GM19025 (cell line): ENCODE data around the gene MS4A18.
"Not testable (repeated sequence)": the region's sequence is repeated elsewhere in the genome, so short reads cannot be mapped to it uniquely, and the experiment has no call there.

Source experiments
- ATAC-seq: cut with Tn5 transposase; IDR thresholded peaks from one replicate; pipeline ENCODE4 v1.9.1; 2021; ENCODE audit warnings: mild to moderate bottlenecking, low read depth, moderate library complexity; ENCODE audit not compliant: unreplicated experiment

MS4A18 gene

DNA sequence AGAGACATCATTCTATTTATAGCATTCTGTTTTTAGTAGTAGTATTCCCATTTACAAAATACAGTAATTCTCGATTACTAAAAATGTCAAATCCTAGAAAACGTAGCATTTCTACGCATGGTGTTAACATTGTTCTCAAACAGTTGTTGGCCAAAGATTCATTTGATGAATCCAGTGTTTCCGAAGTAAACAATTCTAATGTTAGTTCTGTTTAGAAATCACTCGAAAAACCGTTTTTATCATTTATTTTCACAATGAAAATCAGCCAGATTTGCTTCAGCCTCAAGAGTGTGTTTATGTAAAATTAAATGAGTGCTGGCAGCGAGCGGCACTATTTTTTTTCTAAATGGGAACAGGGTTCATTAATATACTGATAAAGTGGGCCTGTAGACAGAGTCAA is 7.1 kb downstream of the MS4A18 start:
- no peak for ATAC-seq

DNA sequence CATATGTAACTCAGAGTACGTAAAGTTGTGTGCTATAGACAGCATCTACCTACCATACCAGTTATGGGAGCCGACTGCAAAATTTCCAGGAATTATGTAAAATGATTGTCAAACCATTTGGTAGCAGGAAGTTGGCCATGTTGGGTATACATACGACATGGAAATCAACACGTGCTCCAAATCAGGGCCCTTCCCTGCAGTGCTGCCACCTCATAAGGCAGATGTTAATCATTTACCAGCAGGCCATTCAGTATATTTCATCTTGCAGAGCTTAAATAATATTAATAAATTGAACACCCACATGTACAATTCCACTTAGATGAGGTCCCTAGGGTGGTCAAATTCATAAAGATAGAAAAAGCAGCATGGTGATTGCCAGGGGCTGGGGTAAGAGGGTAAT is 9.8 kb downstream of the MS4A18 start:
- ATAC-seq, result no peak

DNA sequence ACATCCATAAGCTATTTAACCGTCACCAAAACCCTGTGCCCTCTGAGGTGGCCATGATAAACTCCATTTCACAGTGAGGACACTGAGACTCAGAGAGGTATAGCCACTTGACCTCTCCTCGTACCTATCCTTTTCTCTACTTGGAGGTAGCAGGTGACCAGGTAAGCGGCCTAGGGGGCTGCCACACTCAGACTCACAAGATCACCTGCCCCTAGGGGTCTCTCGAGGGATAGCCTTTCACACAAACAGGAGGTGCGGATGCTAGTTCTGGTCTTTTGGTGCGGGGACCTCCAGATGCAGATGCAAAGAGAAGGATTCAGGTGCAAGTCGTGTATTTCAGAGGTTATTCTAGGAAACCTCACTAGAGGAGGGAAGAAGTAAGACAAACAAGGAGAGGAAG is 14.6 kb downstream of the MS4A18 start:
- ATAC-seq, result no peak

DNA sequence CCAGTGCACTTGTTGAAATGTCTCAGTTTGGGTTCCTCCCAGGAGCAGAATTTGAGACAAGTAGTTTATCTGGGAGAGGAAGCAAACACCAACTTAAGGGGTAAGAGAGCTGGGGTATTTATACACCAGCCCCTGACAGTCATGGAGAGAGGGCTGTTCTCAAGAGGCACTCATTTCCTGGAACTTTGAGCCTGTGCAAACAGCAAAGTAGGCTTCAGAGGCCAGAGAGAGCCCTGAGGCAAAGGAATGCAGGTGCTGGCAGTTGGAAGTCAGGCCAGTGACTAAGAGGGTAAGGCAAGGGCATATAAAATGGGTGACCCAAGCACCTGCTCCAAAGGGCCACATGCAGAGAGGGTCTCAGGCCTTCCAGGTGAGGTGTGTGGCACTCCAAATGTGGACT is 16.1 kb downstream of the MS4A18 start:
- ATAC-seq, result no peak

DNA sequence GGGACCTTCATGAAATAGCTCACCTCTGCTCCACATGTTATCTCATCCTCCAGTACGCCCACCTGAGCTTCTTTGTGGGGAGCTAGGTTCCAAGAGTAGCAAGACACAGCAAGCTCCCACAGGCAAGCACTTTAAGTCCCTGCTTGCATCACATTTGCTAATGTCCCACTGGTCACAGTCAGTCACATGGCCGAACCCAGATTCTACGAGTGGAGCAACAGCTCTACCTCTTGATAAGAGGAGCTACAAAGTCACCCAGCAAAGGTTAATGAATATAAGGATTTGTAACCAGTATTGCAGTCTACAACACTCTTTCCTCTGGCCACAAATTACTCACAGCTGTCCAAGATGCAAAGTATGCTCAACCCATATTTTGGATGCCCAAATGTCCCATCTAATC is 16.9 kb downstream of the MS4A18 start:
- ATAC-seq, result no peak

DNA sequence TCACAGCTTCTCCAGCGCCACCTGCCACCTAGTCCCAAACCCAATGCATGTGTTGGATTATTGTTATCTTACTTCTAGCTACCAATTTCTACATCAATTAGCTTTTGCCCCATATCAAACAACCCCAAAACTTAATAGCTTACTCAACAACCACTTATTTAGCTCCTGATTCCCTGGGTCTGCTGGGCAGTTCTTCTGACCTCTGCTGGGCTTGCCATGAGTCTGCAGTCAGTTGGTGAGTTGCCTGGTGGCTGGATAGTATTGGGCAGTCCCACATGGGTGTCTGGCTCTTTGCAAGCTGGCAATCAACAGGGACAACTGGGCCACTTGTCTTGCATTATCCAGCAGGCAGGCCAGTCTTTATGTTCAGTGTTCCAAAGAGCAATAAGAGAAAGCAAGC is 18.5 kb downstream of the MS4A18 start:
- no peak for ATAC-seq

DNA sequence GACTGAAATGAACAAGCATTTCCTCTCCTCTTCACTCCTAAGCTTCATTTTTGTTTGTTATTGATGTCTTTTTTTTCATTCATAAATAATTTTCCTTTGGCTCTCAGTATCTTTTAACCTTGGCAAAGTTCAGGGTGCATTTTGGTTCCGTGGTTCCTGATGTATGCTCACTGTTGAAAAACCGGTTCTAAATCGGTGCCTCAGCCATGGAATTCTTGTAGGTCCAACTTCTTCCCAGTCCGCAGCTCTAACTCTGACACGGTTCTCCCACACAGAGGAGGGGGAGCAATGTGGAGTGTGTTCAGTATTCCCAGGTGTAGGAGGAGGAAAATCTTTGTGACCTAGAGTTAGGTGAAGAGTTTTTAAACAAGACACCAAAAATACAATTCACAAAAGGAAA is 19.6 kb downstream of the MS4A18 start:
- no peak for ATAC-seq

DNA sequence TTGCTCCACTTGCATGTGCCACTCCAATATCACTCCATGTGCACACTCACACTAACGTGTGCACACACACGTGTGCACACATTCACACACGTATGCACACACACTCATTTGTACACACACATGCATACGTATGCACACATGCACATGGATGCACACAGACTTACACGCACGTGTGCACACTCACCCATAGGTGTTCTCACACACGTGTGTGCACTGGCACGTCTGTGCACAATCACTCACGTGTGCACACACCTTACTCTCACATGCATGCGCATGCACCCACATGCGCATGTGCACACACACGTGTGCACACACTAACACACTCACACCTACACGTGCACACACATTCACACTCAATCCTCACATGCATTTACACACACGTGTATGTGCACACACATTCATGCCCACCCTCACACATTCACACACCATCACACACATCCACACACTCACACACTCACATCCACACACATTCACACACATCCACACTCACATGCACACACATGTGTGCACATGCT is 22.9 kb downstream of the MS4A18 start:
- no peak for ATAC-seq

DNA sequence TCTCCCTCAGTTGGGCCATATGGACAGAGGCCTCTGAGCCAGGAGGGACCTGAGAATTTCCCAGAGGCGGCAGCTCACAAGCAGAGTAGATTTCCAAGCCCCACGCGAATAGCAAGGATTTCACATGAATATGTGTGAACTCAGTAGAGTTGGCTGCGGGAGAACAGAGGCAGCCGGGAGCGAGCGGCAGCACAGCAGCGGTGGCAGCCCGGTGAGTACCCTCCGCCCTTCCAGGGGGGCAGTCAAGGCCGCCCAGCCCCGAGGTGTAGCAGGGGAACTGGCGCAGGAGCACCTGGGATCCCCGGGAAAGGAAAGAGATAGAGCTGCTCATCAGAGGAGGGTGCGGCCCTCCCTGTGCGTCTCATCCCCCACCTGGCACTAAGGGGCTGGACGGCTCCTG is 23.7 kb downstream of the MS4A18 start:
- no peak for ATAC-seq

DNA sequence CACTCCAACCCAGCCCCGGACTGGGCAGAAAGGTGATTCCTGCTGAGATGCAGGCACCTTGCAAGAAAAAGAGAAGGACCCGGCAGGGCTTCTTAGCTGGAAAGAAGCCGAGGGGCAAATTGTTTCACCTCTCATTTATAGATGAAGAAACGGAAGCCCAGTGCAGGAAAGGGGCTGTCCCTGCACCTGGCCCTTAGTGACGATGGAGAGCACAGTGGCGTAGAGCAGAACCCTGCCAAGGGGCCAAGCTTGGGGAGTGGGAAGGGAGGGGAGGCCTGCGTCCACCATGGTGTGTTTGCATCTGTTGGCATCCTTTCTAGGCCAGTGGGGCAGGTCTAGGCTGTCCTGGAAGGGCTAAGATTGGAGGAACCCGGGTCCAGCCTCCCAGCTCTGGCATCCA is 24.3 kb downstream of the MS4A18 start:
- no peak for ATAC-seq

DNA sequence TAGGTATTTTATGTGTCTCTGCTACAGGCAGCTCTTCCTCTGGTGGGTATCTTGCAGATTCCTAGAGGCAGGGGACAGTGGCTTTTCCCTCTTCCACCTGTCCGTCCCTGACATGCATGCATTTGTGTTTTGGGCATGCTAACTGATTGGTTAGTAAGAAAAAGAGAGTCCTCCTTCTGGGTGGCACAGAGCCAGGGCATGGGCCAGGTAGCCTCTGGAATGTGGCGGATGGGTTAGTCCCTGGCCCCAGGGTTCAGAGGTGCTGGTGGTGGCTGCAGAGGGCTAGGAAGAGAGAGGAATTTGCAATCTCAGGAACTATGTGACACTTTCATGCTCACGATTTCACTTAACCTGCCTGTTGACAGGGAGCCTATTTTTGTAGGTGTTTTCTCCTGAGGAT is 26.4 kb downstream of the MS4A18 start:
- ATAC-seq, result no peak

DNA sequence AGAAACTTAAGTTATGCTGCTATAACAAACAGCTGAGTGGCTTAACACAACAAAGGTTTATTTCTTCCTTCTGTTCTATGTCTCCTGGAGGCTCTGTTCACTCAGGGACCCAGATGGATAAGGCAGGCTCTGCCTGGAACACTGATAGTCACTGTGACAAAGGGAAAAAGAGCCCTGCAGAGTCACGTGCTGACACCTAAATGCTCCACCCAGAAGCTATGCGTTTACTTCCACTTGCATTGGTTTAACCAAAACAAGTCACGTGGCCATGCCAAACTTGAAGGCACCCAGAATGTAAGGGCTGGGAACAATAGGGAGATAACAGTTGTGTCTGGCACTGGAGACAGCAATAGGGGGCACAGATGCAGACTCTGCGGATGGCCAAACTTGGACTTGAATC is 28.8 kb downstream of the MS4A18 start:
- no peak for ATAC-seq

DNA sequence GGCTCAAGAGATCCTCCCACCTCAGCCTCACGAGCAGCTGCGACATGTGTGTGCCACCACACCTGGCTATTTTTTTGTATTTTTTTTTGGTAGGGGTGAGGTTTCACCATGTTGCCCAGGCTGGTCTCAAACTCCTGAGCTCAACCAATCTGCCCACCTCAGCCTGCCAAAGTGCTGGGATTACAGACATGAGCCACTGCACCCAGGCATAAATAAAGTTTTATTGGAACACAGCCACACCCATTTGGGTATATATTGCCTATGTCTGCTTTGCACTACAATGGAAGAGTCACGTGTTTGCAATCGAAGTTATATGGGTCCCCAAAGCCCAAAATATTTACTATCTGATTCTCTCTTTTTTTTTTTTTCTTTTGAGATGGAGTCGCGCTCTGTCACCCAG is 30.4 kb downstream of the MS4A18 start:
- ATAC-seq, result no peak

DNA sequence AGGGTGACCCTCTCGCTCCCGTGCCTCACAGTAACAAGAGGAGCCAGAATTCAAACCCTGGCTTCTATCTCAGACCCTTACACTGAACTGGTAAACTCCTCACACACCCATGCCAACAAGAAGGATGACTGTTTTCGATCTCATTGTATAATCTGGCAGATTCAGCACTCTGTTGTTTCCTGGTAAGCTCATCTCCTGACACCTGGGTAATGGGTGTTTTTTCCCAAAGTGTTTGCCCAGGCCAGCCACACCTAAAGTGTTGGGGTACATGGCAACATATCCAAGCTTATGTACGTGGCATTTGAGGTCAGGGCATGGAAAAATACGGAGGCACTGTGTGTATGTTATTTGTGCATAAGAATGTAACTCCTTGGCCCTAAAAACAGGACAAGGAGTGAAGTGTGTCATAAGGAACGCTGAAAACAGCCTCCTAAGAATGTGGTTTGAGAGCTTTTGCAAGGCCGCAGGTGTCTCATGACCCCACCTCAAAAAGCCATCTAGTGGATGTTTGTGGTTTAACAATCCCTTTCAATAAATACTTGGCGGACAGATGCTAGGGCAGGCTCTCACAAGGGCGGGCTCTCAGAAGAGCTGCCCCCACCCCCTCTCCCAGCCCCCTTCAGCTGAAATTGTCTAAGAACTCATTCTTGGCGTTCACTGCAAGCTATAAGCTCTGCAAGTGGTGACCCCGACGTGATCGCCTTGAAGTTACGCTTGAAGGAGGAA is 31.9 kb downstream of the MS4A18 start, which contains the start of gene MS4A15:
MS4A15 (plus strand) TSS at position 561 of the 726 bp plus-strand sequence. CDS start 6,867 bp downstream, outside the sequence.
- no peak for ATAC-seq

DNA sequence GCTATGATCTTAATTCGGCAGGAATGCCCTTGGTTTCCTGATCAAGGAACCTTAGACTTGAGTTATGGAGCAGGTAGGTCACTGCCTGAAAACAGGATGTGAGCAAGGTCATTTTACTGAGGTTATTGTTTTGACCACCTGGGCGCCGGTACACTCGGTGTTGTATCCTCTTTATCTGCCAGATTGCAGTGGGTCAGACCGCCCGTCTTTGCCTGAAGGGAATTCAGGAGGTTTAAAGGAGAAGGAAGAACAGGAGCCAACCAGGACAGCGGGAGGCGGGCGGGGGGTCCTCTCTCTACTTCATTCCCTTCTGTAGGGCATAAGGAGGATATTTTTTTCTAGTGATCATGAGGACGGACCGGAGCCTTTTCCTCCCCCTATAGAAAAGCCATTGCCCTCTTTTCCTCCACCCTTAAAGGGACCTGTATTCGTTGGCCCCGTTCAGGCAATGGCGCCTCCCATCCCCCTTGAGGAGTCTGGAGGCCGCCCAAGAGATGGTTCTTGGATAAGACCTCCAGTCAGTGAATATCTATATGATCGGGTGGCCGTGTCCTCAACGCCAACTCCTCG is 32.8 kb downstream of the MS4A18 start:
- no peak for ATAC-seq

DNA sequence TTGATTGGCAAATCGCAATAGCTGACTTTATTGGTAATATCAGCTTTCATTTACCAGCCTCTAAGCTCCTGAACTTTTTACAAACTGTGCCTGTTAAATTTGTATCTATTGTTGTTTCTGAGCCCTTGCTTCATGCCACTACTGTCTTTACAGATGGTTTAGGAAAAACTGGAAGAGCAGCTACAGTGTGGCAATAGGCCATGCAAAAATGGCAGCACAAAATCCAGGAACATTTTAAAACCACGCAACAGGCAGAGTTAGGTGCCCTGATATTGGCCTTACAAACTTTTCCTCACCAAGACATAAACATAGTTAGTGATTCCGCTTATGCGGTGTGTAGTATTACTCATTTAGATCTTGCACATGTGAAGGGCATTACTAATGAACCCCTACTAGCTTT is 34.2 kb downstream of the MS4A18 start:
- not testable (repeated sequence) for ATAC-seq

DNA sequence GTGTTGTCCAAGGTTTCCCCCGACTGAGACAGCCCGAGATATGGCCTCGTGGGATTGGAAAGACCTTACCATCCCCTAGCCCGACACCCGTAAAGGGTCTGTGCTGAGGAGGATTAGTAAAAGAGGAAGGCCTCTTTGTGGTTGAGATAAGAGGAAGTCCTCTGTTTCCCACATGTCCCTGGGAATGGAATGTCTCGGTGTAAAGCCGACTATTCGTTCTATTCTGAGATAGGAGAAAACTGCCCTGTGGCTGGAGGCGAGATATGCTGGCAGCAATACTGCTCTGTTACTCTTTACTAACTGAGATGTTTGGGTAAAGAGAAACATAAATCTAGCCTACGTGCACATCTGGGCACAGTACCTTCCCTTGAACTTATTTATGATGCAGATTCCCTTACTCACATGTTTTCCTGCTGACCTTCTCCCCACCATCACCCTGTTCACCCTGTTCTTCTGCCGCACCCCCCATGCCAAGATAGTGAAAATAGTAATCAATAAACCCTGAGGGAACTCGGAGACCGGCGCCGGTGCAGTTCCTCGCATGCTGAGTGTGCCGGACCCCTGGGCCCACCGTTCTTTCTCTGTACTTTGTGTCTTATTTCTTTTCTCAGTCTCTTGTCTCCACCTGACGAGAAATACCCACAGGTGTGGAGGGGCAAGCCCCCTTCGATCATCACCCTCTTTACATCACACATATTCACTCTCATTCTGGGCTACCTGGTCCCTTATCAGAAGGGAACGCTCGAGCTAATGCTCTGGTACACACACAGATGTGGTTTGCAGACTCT is 35.1 kb downstream of the MS4A18 start:
- ATAC-seq, result not testable (repeated sequence)

DNA sequence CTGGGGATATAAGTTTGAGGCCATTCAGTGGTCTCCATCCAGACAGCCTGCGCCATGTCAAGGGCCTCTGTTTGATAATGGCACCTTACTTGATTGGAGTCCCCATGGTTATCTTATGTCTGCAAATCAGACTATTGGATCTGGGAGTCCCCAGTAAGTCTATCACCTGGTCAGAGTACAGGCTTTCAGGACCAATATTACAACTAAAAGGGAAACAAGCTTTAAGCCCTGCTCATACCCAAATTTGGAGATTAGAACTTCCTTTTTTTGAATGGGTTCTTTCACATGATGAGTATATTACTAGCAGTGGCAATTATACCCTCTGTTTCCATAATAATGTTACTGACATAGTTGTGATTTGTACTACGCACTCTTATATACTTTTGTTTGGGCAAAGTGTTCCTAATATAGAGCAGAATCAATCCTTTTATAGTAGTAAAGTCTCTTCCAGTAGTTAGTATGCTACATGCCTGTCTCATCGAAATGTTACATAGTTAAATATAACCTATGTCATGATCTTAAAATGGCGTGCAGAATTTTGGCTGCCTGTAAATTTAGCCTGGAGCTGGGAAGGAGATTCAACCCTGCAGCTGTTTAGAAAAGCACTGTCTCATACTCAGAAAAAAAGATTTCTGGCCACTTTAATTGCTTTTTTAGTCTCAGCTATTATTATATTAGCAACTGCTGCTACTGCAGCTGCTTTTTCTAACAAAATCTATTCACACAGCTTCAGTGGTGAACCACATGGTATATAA is 37.1 kb downstream of the MS4A18 start:
- peak; percentile 24 for ATAC-seq

DNA sequence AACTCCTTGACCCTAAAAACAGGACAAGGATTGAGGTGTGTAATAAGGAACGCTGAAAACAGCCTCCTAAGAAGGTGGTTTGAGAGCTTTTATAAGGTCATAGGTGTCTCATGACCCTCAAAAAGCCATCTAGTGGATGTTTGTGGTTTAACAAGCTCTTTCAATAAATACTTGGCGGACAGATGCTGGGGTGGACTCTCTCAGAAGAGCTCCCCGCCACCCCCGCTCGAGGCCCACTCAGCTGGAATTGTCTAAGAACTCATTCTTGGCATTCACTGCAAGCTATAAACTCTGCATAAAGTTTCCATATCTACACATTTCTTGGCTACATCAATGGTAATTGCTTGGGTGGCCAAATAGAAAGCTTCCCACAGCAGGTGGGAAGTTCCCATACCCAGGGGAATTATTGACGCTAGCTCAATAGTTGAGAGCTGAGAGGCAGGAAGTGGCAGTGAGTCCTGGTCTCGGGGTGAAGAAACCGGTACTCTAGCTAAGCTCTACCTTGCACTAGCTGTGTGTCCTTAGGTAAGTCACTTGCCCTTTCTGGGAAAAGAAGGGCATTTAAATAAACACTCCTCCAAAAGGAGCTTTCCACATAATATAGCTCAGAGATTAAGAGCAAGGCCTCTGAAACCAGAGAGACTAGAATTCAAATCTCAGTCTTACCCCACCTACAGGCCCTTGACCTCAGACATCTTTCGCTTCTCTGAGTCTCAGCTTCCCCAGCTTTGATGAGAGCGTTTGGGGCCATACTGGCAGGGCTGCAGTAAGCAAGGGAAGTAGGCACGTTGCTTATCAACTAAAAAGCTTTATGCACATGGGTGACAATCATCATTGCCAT is 38.6 kb downstream of the MS4A18 start:
- ATAC-seq, result peak; percentile 61
